HepG2 (cell line): ENCODE results near the gene SKIC2. TPM values are rescaled to one million over a fixed set of nuclear protein-coding genes. Genes with fewer than 3 reads are reported as not detected.

Source experiments
- CCDC6 ChIP-seq: sonication (generic); formaldehyde crosslinking; IDR thresholded peaks from 2 replicates; pipeline ENCODE4 v1.8.1; 2022; ENCODE audit warnings: mild to moderate bottlenecking, missing genetic modification reagents, moderate library complexity
- CHCHD3 ChIP-seq: sonication (generic); formaldehyde crosslinking; IDR thresholded peaks from 2 replicates; pipeline ENCODE4 v1.8.0; 2022; ENCODE audit warnings: mild to moderate bottlenecking, missing genetic modification reagents, moderate library complexity
- EZH2 ChIP-seq: conservative IDR thresholded peaks from 2 replicates; pipeline ENCODE4 v1.6.1; 2012; ENCODE audit warnings: mild to moderate bottlenecking, low read depth, low read length, moderate library complexity
- HDAC2 ChIP-seq: sonication (generic); formaldehyde crosslinking; IDR thresholded peaks from 2 replicates; pipeline ENCODE4 v1.4.0; 2020; ENCODE audit warnings: missing genetic modification reagents
- HNRNPL ChIP-seq: fragments of 200-400 bp; formaldehyde crosslinking; IDR thresholded peaks from 2 replicates; pipeline ENCODE4 v1.6.1; 2017; ENCODE audit warnings: mild to moderate bottlenecking, low read depth, low read length
- MAF1 ChIP-seq: sonication (generic); formaldehyde crosslinking; IDR thresholded peaks from 2 replicates; pipeline ENCODE4 v1.5.0; 2020; ENCODE audit warnings: missing genetic modification reagents, borderline replicate concordance
- MEIS2 ChIP-seq: sonication (generic); formaldehyde crosslinking; IDR thresholded peaks from 2 replicates; pipeline ENCODE4 v1.9.0; 2021; ENCODE audit warnings: mild to moderate bottlenecking, missing genetic modification reagents
- NR2F2 ChIP-seq: IDR thresholded peaks from 2 replicates; pipeline ENCODE4 v1.6.1; 2012; ENCODE audit warnings: low read depth, inconsistent platforms, borderline replicate concordance
- TARDBP ChIP-seq: sonication (generic); formaldehyde crosslinking; IDR thresholded peaks from 2 replicates; pipeline ENCODE4 v1.8.0; 2022; ENCODE audit warnings: mild to moderate bottlenecking, missing genetic modification reagents
- TCF7L2 ChIP-seq: IDR thresholded peaks from 2 replicates; pipeline ENCODE4 v1.6.1; 2011; ENCODE audit warnings: mild to moderate bottlenecking, low read depth, low read length, moderate library complexity
- ZFP90 ChIP-seq: sonication (generic); formaldehyde crosslinking; IDR thresholded peaks from 2 replicates; pipeline ENCODE4 v1.8.0; 2022; ENCODE audit warnings: missing genetic modification reagents, mild to moderate bottlenecking, inconsistent platforms, borderline replicate concordance
- ZFYVE20 ChIP-seq: sonication (generic); formaldehyde crosslinking; IDR thresholded peaks from 2 replicates; pipeline ENCODE4 v1.8.0; 2023; ENCODE audit warnings: low read depth, mild to moderate bottlenecking, moderate library complexity, missing genetic modification reagents, borderline replicate concordance
- ZMAT3 ChIP-seq: sonication (generic); formaldehyde crosslinking; conservative IDR thresholded peaks from 2 replicates; pipeline ENCODE4 v1.7.0; 2021; ENCODE audit warnings: missing genetic modification reagents
- ZNF124 ChIP-seq: sonication (generic); formaldehyde crosslinking; IDR thresholded peaks from 2 replicates; pipeline ENCODE4 v1.4.0; 2020; ENCODE audit warnings: missing genetic modification reagents
- ZNF256 ChIP-seq: sonication (generic); formaldehyde crosslinking; conservative IDR thresholded peaks from 2 replicates; pipeline ENCODE4 v1.4.0; 2020; ENCODE audit warnings: missing genetic modification reagents
- ZNF33A ChIP-seq: sonication (generic); formaldehyde crosslinking; IDR thresholded peaks from 2 replicates; pipeline ENCODE4 v1.5.1; 2020; ENCODE audit warnings: missing genetic modification reagents, mild to moderate bottlenecking, moderate library complexity, borderline replicate concordance
- ZNF614 ChIP-seq: IDR thresholded peaks from 2 replicates; pipeline ENCODE4 v1.6.1; 2018; ENCODE audit warnings: missing biosample characterization, missing genetic modification reagents, inconsistent platforms, borderline replicate concordance
- ZNF629 ChIP-seq: sonication (generic); formaldehyde crosslinking; conservative IDR thresholded peaks from 2 replicates; pipeline ENCODE4 v1.5.0; 2020; ENCODE audit warnings: missing genetic modification reagents
- ZNF816 ChIP-seq: sonication (generic); formaldehyde crosslinking; IDR thresholded peaks from 2 replicates; pipeline ENCODE4 v1.8.0; 2022; ENCODE audit warnings: missing genetic modification reagents, mild to moderate bottlenecking, borderline replicate concordance
- ZNF83 ChIP-seq: sonication (generic); formaldehyde crosslinking; IDR thresholded peaks from 2 replicates; pipeline ENCODE4 v1.4.0; 2020; ENCODE audit warnings: missing genetic modification reagents, mild to moderate bottlenecking, borderline replicate concordance
- ZNF850 ChIP-seq: sonication (generic); formaldehyde crosslinking; conservative IDR thresholded peaks from 2 replicates; pipeline ENCODE4 v1.9.0; 2021; ENCODE audit warnings: mild to moderate bottlenecking, missing genetic modification reagents
- polyA plus RNA-seq, 8 experiments: library from polyadenylated mRNA; depleted of rRNA in 3 of 8; stranded (reverse) in 7 of 8; unstranded in 1 of 8; fragments of >200 nt; fragmentation: Illumina TruSeq in 4 of 8; extraction: Trizol in 4 of 8; gene quantifications; 2 replicates each; pipeline versions ENCODE4 v1.2.1 to v1.2.3, GENCODE V29; 2011 to 2016; ENCODE audit warnings: low read depth in 4 of 8, missing spikeins in 1 of 8, mixed read lengths in 1 of 8; ENCODE audit not compliant: insufficient read depth in 1 of 8
- total RNA-seq, 5 experiments: library from RNA; depleted of rRNA; stranded (reverse); fragments of >200 nt; fragmentation: Illumina TruSeq; extraction: Trizol; gene quantifications; 2 replicates each; pipeline ENCODE4 v1.2.3, GENCODE V29; 2016; ENCODE audit warnings: low read depth in 1 of 5
- TF ChIP-seq, protein P1 (sequence below): IDR thresholded peaks from 2 replicates; pipeline ENCODE4 v1.6.1; 2012; ENCODE audit warnings: low read length, improper control_type of control experiment
- TF ChIP-seq, protein P2 (sequence below): sonication (generic); formaldehyde crosslinking; IDR thresholded peaks from 2 replicates; pipeline ENCODE4 v1.4.0; 2020; ENCODE audit warnings: mild to moderate bottlenecking, missing genetic modification reagents
- TF ChIP-seq, protein P3 (sequence below): sonication (generic); formaldehyde crosslinking; IDR thresholded peaks from 2 replicates; pipeline ENCODE4 v1.8.1; 2023; ENCODE audit warnings: mild to moderate bottlenecking, missing genetic modification reagents, borderline replicate concordance
- TF ChIP-seq, protein P4 (sequence below): IDR thresholded peaks from 2 replicates; pipeline ENCODE4 v1.6.1; 2016; ENCODE audit warnings: missing biosample characterization, missing genetic modification reagents, low read depth

The SKIC2 gene
- total and polyA plus RNA-seq, 2 of the 13 experiments (the other 11 are each of a cell fraction or from before 2014, with no cell fraction given): 67.1 to 68.4 TPM

DNA sequence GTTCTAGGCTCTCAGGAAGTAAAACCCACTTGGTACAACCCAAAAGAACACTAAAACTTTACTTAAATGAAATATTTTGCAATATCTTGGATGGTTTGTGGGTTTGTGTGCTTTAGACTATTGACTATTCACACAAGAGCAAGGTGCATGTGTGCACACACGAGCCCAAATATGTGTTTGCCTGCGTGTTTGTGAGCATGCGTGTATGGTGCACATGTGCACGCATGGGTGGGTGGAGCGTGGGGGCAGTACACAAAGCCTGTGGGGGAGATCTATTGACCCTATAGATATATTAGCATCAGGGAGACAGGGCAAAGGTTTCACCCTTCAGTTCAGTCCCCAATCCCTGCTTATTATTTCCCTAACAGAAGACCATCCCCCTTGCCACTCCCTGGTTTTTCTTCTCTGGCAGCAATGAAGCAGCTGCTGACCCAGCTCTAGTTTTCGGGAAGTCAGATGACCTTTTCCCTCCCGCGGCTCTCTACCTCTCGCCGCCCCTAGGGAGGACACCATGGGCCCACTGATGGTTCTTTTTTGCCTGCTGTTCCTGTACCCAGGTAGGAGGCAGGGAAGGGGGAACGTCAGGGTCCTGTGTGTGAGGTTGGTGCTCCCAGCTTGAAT, 31.6 kb upstream of the SKIC2 start, which contains the start of gene C2 (continued):
- TF ChIP-seq ZFP90 (no peak; the same call in 1 of the 2 replicates), MEIS2 (peak; percentile 61; the same call in 1 of the 2 replicates), MAF1 (no peak), ZNF33A (no peak), ZFYVE20 (CRISPR knock-in tag) (no peak), ZNF816 (CRISPR knock-in tag) (no peak), HNRNPL (no peak), ZNF614 (CRISPR knock-in tag) (peak; percentile 78), ZNF256 (CRISPR knock-in tag) (no peak; the same call in 1 of the 2 replicates), ZNF850 (CRISPR knock-in tag) (no peak), ZNF629 (peak; percentile 80), ZNF124 (CRISPR knock-in tag) (peak; percentile 87; the same call in 1 of the 2 replicates), TCF7L2 (no peak), ZMAT3 (CRISPR knock-in tag) (no peak), HDAC2 (CRISPR knock-in tag) (peak; percentile 99), CCDC6 (CRISPR knock-in tag) (peak; percentile 48; the same call in 1 of the 2 replicates), ZNF83 (CRISPR knock-in tag) (no peak), TARDBP (CRISPR knock-in tag) (peak; percentile 99), CHCHD3 (CRISPR knock-in tag) (peak; percentile 50; the same call in 1 of the 2 replicates), EZH2 (no peak), NR2F2 (no peak; the same call in 1 of the 2 replicates)
- TF ChIP-seq, protein P1, sequence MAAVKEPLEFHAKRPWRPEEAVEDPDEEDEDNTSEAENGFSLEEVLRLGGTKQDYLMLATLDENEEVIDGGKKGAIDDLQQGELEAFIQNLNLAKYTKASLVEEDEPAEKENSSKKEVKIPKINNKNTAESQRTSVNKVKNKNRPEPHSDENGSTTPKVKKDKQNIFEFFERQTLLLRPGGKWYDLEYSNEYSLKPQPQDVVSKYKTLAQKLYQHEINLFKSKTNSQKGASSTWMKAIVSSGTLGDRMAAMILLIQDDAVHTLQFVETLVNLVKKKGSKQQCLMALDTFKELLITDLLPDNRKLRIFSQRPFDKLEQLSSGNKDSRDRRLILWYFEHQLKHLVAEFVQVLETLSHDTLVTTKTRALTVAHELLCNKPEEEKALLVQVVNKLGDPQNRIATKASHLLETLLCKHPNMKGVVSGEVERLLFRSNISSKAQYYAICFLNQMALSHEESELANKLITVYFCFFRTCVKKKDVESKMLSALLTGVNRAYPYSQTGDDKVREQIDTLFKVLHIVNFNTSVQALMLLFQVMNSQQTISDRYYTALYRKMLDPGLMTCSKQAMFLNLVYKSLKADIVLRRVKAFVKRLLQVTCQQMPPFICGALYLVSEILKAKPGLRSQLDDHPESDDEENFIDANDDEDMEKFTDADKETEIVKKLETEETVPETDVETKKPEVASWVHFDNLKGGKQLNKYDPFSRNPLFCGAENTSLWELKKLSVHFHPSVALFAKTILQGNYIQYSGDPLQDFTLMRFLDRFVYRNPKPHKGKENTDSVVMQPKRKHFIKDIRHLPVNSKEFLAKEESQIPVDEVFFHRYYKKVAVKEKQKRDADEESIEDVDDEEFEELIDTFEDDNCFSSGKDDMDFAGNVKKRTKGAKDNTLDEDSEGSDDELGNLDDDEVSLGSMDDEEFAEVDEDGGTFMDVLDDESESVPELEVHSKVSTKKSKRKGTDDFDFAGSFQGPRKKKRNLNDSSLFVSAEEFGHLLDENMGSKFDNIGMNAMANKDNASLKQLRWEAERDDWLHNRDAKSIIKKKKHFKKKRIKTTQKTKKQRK: no peak
- TF ChIP-seq, protein P2, sequence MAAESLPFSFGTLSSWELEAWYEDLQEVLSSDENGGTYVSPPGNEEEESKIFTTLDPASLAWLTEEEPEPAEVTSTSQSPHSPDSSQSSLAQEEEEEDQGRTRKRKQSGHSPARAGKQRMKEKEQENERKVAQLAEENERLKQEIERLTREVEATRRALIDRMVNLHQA (CRISPR knock-in tag): no peak
- TF ChIP-seq, protein P3, sequence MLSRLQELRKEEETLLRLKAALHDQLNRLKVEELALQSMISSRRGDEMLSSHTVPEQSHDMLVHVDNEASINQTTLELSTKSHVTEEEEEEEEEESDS (CRISPR knock-in tag): peak; percentile 43; the same call in 1 of the 2 replicates
- TF ChIP-seq, protein P4, sequence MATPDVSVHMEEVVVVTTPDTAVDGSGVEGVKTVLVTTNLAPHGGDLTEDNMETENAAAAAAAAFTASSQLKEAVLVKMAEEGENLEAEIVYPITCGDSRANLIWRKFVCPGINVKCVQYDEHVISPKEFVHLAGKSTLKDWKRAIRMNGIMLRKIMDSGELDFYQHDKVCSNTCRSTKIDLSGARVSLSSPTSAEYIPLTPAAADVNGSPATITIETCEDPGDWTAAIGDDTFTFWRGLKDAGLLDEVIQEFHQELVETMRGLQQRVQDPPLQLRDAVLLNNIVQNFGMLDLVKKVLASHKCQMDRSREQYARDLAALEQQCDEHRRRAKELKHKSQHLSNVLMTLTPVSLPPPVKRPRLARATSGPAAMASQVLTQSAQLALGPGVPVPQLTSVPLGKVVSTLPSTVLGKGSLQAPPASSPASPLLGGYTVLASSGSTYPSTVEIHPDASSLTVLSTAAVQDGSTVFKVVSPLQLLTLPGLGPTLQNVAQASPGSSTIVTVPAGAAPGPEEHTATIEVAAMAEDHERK: no peak
